Tongue (tissue), 2 donors: ENCODE results near the gene TMEM263. TPM values are rescaled to one million over a fixed set of nuclear protein-coding genes. Genes with fewer than 3 reads are reported as not detected.
"Not testable (repeated sequence)": the region's sequence is repeated elsewhere in the genome, so short reads cannot be mapped to it uniquely, and the experiment has no call there.

ENCODE experiments used
- DNase-seq: peaks from one replicate; pipeline ENCODE4 v3.0.0-alpha.2; 2015
- total RNA-seq: library from RNA; depleted of rRNA; stranded (reverse); fragments of >200 nt; gene quantifications from one replicate; pipeline ENCODE4 v1.2.3, GENCODE V29; 2014

TMEM263 gene
- 76.6 TPM for total RNA-seq

- DNase-seq = peak; percentile 99
Measured at GRCh38 chr12:106955377-106956047, at the start of gene TMEM263. Gene TMEM263, plus strand, starts transcription at chr12:106955907. Its CDS starts 11,210 bp downstream, at chr12:106967117.

GRCh38 chr12:106906715-106907114, 49.0 kb upstream of the TMEM263 start:
- no peak for DNase-seq

- no peak for DNase-seq
Measured at GRCh38 chr12:106907411-106907810, 48.3 kb upstream of the TMEM263 start.

- DNase-seq = no peak
Measured at GRCh38 chr12:106907846-106908245, 47.9 kb upstream of the TMEM263 start.

GRCh38 chr12:106908561-106908960, 47.1 kb upstream of the TMEM263 start:
- no peak for DNase-seq

GRCh38 chr12:106910202-106910601, 45.5 kb upstream of the TMEM263 start:
- DNase-seq = no peak

GRCh38 chr12:106911581-106911980, 44.1 kb upstream of the TMEM263 start:
- DNase-seq = no peak

- no peak for DNase-seq
Measured at GRCh38 chr12:106913456-106913855, 42.3 kb upstream of the TMEM263 start.

- DNase-seq = peak; percentile 21
Measured at GRCh38 chr12:106914796-106915634, 40.7 kb upstream of the TMEM263 start.

GRCh38 chr12:106915635-106916026, 40.1 kb upstream of the TMEM263 start:
- DNase-seq = no peak

- no peak for DNase-seq
Measured at GRCh38 chr12:106917503-106917902, 38.2 kb upstream of the TMEM263 start.

GRCh38 chr12:106918746-106919145, 37.0 kb upstream of the TMEM263 start:
- peak; percentile 47 for DNase-seq

GRCh38 chr12:106919910-106920544, 35.7 kb upstream of the TMEM263 start:
- peak; percentile 78 for DNase-seq

GRCh38 chr12:106921976-106922375, 33.7 kb upstream of the TMEM263 start:
- DNase-seq = not testable (repeated sequence)

- not testable (repeated sequence) for DNase-seq
Measured at GRCh38 chr12:106923594-106923993, 32.1 kb upstream of the TMEM263 start.

GRCh38 chr12:106924268-106924861, 31.3 kb upstream of the TMEM263 start:
- no peak for DNase-seq

GRCh38 chr12:106926657-106927056, 29.1 kb upstream of the TMEM263 start:
- DNase-seq = no peak

GRCh38 chr12:106934277-106934676, 21.4 kb upstream of the TMEM263 start:
- no peak for DNase-seq

- DNase-seq = no peak
Measured at GRCh38 chr12:106941481-106942156, 14.1 kb upstream of the TMEM263 start.

- DNase-seq = no peak
Measured at GRCh38 chr12:106942775-106943174, 12.9 kb upstream of the TMEM263 start.

- DNase-seq = no peak
Measured at GRCh38 chr12:106945261-106945851, 10.4 kb upstream of the TMEM263 start.

GRCh38 chr12:106947461-106947860, 8.2 kb upstream of the TMEM263 start:
- no peak for DNase-seq
